Naive B cell (primary cell): ENCODE results near the gene PTPRD. TPM values are rescaled to one million over a fixed set of nuclear protein-coding genes. Genes with fewer than 3 reads are reported as not detected.

ENCODE experiments used
- ATAC-seq, 2 donors: fragments of 150-1000 bp; cut with Tn5 transposase; 2 replicates each; pipeline ENCODE4 v1.10.0; 2021; ENCODE audit warnings: low read depth in 2 of 2, mild to moderate bottlenecking in 2 of 2, moderate library complexity in 2 of 2
- DNase-seq: peaks from one replicate; pipeline ENCODE4 v3.0.0; 2022
- H3K27ac Mint-ChIP-seq, 6 donors: one replicate each; pipeline ENCODE4 v1.8.0; 2020 to 2022; ENCODE audit warnings: mild to moderate bottlenecking in 6 of 6, mixed read lengths in 6 of 6, moderate library complexity in 5 of 6, inconsistent platforms in 2 of 6
- H3K27me3 Mint-ChIP-seq, 3 donors: one replicate each; pipeline ENCODE4 v1.8.0; 2021 to 2022; ENCODE audit warnings: mixed read lengths in 3 of 3, mild to moderate bottlenecking in 1 of 3
- H3K36me3 Mint-ChIP-seq, 2 donors: one replicate each; pipeline ENCODE4 v1.8.0; 2020 to 2022; ENCODE audit warnings: mixed read lengths in 2 of 2, inconsistent platforms in 1 of 2, mild to moderate bottlenecking in 1 of 2
- H3K4me1 Mint-ChIP-seq, 3 donors: one replicate each; pipeline ENCODE4 v1.8.0; 2020 to 2022; ENCODE audit warnings: mixed read lengths in 3 of 3, inconsistent platforms in 1 of 3, mild to moderate bottlenecking in 1 of 3, moderate library complexity in 1 of 3
- H3K4me3 Mint-ChIP-seq, 8 donors: one replicate each; pipeline ENCODE4 v1.8.0; 2020 to 2022; ENCODE audit warnings: mild to moderate bottlenecking in 8 of 8, mixed read lengths in 8 of 8, moderate library complexity in 8 of 8, inconsistent platforms in 2 of 8
- H3K9me3 Mint-ChIP-seq, 7 donors: one replicate each; pipeline ENCODE4 v1.8.0; 2020 to 2022; ENCODE audit warnings: mixed read lengths in 7 of 7, mild to moderate bottlenecking in 5 of 7, inconsistent platforms in 2 of 7, moderate library complexity in 1 of 7
- polyA plus RNA-seq, 6 donors: library from polyadenylated mRNA; unstranded; fragments of 300-500 nt; fragmentation: Illumina TruSeq; gene quantifications; one replicate each; pipeline ENCODE4 v1.2.3, GENCODE V29; 2021; ENCODE audit warnings: low read depth in 6 of 6

The PTPRD gene
- polyA plus RNA-seq, 6 donors from 2014 or later, result not detected

GRCh38 chr9:8643896-8644295 lies 1968.9 kb downstream of the PTPRD start:
- Mint-ChIP-seq H3K27ac (no peak overlapping the region), H3K9me3 (no peaks in the 10 kb centered on the region), H3K27me3 (no peaks in the 10 kb centered on the region), H3K4me3 (no peak overlapping the region), H3K4me1 (peaks cover 5 to 7% (median 7%) of the 10 kb centered on the region in 3 donors), H3K36me3 (no peaks in the 10 kb centered on the region)
- ATAC-seq, result no peak
- DNase-seq, result no peak

GRCh38 chr9:8643464-8643863 lies 1969.3 kb downstream of the PTPRD start:
- Mint-ChIP-seq H3K36me3 (no peaks in the 10 kb centered on the region), H3K9me3 (no peaks in the 10 kb centered on the region), H3K27ac (peak overlapping the region in 1 of 6 donors; percentile 57), H3K27me3 (no peaks in the 10 kb centered on the region), H3K4me3 (no peak overlapping the region), H3K4me1 (peaks cover 2 to 4% (median 3%) of the 10 kb centered on the region in 3 donors)
- ATAC-seq, result no peak
- DNase-seq, result no peak

- DNase-seq (no peak), ATAC-seq (no peak)
- Mint-ChIP-seq H3K36me3 (no peaks in the 10 kb centered on the region), H3K27me3 (no peaks in the 10 kb centered on the region), H3K9me3 (no peaks in the 10 kb centered on the region), H3K27ac (no peak overlapping the region), H3K4me1 (no peaks in the 10 kb centered on the region), H3K4me3 (no peak overlapping the region)
These were observed 1972.0 kb downstream of the PTPRD start for GRCh38 chr9:8640761-8641160.

GRCh38 chr9:8637626-8638025 lies 1975.2 kb downstream of the PTPRD start:
- Mint-ChIP-seq H3K36me3 (no peaks in the 10 kb centered on the region), H3K27ac (no peak overlapping the region), H3K4me3 (no peak overlapping the region), H3K27me3 (no peaks in the 10 kb centered on the region), H3K4me1 (no peaks in the 10 kb centered on the region), H3K9me3 (no peaks in the 10 kb centered on the region)
- DNase-seq (no peak), ATAC-seq (no peak)

GRCh38 chr9:8633784-8634183 lies 1979.0 kb downstream of the PTPRD start:
- H3K4me3 Mint-ChIP-seq, result no peak overlapping the region

GRCh38 chr9:8632493-8632892 lies 1980.3 kb downstream of the PTPRD start:
- Mint-ChIP-seq H3K4me1 (no peaks in the 10 kb centered on the region), H3K4me3 (no peak overlapping the region), H3K9me3 (no peaks in the 10 kb centered on the region), H3K36me3 (no peaks in the 10 kb centered on the region), H3K27ac (no peak overlapping the region), H3K27me3 (no peaks in the 10 kb centered on the region)
- DNase-seq (no peak), ATAC-seq (no peak)

More at GRCh38 chr9:8633784-8634183, 1979.0 kb downstream of the PTPRD start:
- Mint-ChIP-seq H3K36me3 (no peaks in the 10 kb centered on the region), H3K27me3 (no peaks in the 10 kb centered on the region), H3K27ac (no peak overlapping the region), H3K4me1 (no peaks in the 10 kb centered on the region), H3K9me3 (no peaks in the 10 kb centered on the region)
- no peak for ATAC-seq
- DNase-seq, result no peak

- DNase-seq (no peak), ATAC-seq (no peak)
- Mint-ChIP-seq H3K9me3 (no peaks in the 10 kb centered on the region), H3K4me3 (no peak overlapping the region), H3K27me3 (no peaks in the 10 kb centered on the region), H3K27ac (no peak overlapping the region), H3K36me3 (no peaks in the 10 kb centered on the region), H3K4me1 (no peaks in the 10 kb centered on the region)
These were observed 1984.0 kb downstream of the PTPRD start for GRCh38 chr9:8628791-8629190.

- no peaks in the 10 kb centered on the region for H3K9me3 Mint-ChIP-seq
These were observed 1984.7 kb downstream of the PTPRD start for GRCh38 chr9:8627976-8628679.

GRCh38 chr9:8622871-8623270 lies 1989.9 kb downstream of the PTPRD start:
- no peak overlapping the region for H3K4me3 Mint-ChIP-seq
- no peak overlapping the region for H3K27ac Mint-ChIP-seq
- DNase-seq (no peak), ATAC-seq (no peak)
- peaks cover 0 to 4% (median 0%) of the 10 kb centered on the region in 7 donors for H3K9me3 Mint-ChIP-seq
- H3K27me3 Mint-ChIP-seq, result no peaks in the 10 kb centered on the region
- H3K36me3 Mint-ChIP-seq, result no peaks in the 10 kb centered on the region
- H3K4me1 Mint-ChIP-seq, result no peaks in the 10 kb centered on the region

More at GRCh38 chr9:8627976-8628679, 1984.7 kb downstream of the PTPRD start:
- Mint-ChIP-seq H3K27ac (no peak overlapping the region), H3K36me3 (no peaks in the 10 kb centered on the region), H3K4me1 (no peaks in the 10 kb centered on the region), H3K27me3 (no peaks in the 10 kb centered on the region), H3K4me3 (no peak overlapping the region)
- no peak for DNase-seq
- ATAC-seq, result no peak

- Mint-ChIP-seq H3K27me3 (no peaks in the 10 kb centered on the region), H3K4me3 (no peak overlapping the region), H3K4me1 (no peaks in the 10 kb centered on the region), H3K36me3 (no peaks in the 10 kb centered on the region), H3K9me3 (peaks cover 0 to 4% (median 0%) of the 10 kb centered on the region in 7 donors), H3K27ac (no peak overlapping the region)
- DNase-seq, result no peak
- no peak for ATAC-seq
These were observed 1990.5 kb downstream of the PTPRD start for GRCh38 chr9:8622222-8622802.

- Mint-ChIP-seq H3K4me3 (no peak overlapping the region), H3K27ac (no peak overlapping the region), H3K4me1 (no peaks in the 10 kb centered on the region), H3K36me3 (no peaks in the 10 kb centered on the region), H3K9me3 (peaks cover 0 to 4% (median 0%) of the 10 kb centered on the region in 7 donors), H3K27me3 (no peaks in the 10 kb centered on the region)
- ATAC-seq (no peak), DNase-seq (no peak)
These were observed 1991.4 kb downstream of the PTPRD start for GRCh38 chr9:8621416-8621815.

- Mint-ChIP-seq H3K4me3 (no peak overlapping the region), H3K9me3 (peaks cover 0 to 4% (median 0%) of the 10 kb centered on the region in 7 donors), H3K36me3 (no peaks in the 10 kb centered on the region), H3K27me3 (no peaks in the 10 kb centered on the region), H3K4me1 (no peaks in the 10 kb centered on the region), H3K27ac (no peak overlapping the region)
- DNase-seq, result no peak
- ATAC-seq, result no peak
These were observed 1996.4 kb downstream of the PTPRD start for GRCh38 chr9:8616414-8616813.

GRCh38 chr9:8614926-8615440 lies 1997.8 kb downstream of the PTPRD start:
- DNase-seq, result no peak
- H3K27ac Mint-ChIP-seq, result no peak overlapping the region
- no peaks in the 10 kb centered on the region for H3K36me3 Mint-ChIP-seq
- no peak for ATAC-seq
- no peak overlapping the region for H3K4me3 Mint-ChIP-seq
- H3K9me3 Mint-ChIP-seq, result peaks cover 0 to 4% (median 0%) of the 10 kb centered on the region in 7 donors
- H3K4me1 Mint-ChIP-seq, result no peaks in the 10 kb centered on the region
- H3K27me3 Mint-ChIP-seq, result no peaks in the 10 kb centered on the region

- H3K4me1 Mint-ChIP-seq, result no peaks in the 10 kb centered on the region
- H3K27me3 Mint-ChIP-seq, result no peaks in the 10 kb centered on the region
- no peak overlapping the region for H3K27ac Mint-ChIP-seq
- no peak overlapping the region for H3K4me3 Mint-ChIP-seq
- no peaks in the 10 kb centered on the region for H3K36me3 Mint-ChIP-seq
- H3K9me3 Mint-ChIP-seq, result no peaks in the 10 kb centered on the region
- ATAC-seq, result no peak
- DNase-seq, result no peak
These were observed 1999.4 kb downstream of the PTPRD start for GRCh38 chr9:8613346-8613825.
